Measurements from ENCODE around the gene APRT. TPM values are rescaled to one million over a fixed set of nuclear protein-coding genes. Genes with fewer than 3 reads are reported as not detected.

APRT gene
- total RNA-seq, 4 donors from 2014 or later: 56.2 to 78.7 (median 62.4) TPM

DNA sequence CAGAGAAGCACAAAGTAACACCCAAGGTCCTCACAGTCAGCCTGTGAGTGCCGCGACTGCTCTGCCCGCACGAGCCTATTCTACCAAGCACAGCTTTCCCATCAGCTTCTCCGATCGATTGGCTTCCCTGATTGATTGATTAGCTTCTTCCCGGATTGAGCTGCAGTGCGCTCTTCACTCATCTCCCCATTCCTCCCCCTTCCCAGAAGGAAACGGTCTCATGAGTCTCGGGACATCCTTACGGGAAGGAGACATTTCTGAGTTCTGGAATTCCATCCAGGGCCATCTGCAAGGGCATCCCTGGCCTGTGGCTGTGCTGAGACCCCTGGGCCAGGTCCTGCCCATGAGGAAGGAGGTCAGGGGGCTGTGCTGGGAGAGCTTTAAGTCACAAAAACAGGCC is 44.8 kb downstream of the APRT start:
- peaks cover 5 to 31% of the 10 kb centered on the region in 2 donors for H3K4me1 ChIP-seq

DNA sequence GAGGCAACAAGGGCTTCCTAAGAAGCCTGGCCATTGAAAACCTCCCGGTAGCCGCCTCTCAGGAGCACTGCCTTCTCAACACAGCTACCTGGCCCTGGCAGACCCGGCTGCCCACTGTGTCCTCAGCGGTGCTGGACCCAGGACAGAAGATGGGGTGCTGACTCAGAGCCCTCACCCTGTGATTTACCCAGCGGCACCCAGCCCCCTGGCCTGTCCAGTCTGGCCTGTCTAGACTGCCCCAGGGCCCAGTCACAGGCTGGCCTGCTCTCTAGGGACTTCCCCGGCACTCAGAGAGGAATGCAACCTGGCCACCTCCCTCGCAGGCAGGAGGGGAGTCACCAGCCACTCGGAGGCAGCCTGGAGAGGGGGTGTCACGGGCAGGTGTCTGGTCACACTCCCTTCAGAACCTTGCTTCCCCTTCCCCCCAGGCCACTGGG is 46.8 kb downstream of the APRT start:
- in situ Hi-C loops (cut with MboI; ENCODE audit: low sequenced_read_pairs in 4 of 4): no loop called here
- TF ChIP-seq POLR2A (IDR thresholded peaks at IDR 0.05): no peak
- TF ChIP-seq, protein P1, sequence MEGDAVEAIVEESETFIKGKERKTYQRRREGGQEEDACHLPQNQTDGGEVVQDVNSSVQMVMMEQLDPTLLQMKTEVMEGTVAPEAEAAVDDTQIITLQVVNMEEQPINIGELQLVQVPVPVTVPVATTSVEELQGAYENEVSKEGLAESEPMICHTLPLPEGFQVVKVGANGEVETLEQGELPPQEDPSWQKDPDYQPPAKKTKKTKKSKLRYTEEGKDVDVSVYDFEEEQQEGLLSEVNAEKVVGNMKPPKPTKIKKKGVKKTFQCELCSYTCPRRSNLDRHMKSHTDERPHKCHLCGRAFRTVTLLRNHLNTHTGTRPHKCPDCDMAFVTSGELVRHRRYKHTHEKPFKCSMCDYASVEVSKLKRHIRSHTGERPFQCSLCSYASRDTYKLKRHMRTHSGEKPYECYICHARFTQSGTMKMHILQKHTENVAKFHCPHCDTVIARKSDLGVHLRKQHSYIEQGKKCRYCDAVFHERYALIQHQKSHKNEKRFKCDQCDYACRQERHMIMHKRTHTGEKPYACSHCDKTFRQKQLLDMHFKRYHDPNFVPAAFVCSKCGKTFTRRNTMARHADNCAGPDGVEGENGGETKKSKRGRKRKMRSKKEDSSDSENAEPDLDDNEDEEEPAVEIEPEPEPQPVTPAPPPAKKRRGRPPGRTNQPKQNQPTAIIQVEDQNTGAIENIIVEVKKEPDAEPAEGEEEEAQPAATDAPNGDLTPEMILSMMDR (IDR thresholded peaks at IDR 0.05 in 4 of 5, conservative IDR thresholded peaks at IDR 0.05 in 1 of 5): no peak
- Histone ChIP-seq H3K27me3 (peaks cover 2 to 13% (median 3%) of the 10 kb centered on the region in 3 donors), H3K27ac (no peak overlapping the region), H3K4me3 (no peak overlapping the region), H3K36me3 (no peaks in the 10 kb centered on the region), H3K9me3 (no peaks in the 10 kb centered on the region), H3K4me1 (peaks cover 5 to 17% of the 10 kb centered on the region in 2 donors)
- DNase-seq: no peak
- intact Hi-C loops (cut with DNase I; ENCODE audit: low total_unique reads): no loop called here
- no peak for ATAC-seq

More for the DNA sequence above, 44.8 kb downstream of the APRT start:
- in situ Hi-C loops (cut with MboI; ENCODE audit: low sequenced_read_pairs in 4 of 4): no loop called here
- no peak overlapping the region for H3K27ac ChIP-seq
- no peaks in the 10 kb centered on the region for H3K9me3 ChIP-seq
- no peak for TF ChIP-seq POLR2A (IDR thresholded peaks at IDR 0.05)
- TF ChIP-seq, protein P1 (IDR thresholded peaks at IDR 0.05 in 4 of 5, conservative IDR thresholded peaks at IDR 0.05 in 1 of 5): no peak
- DNase-seq: no peak
- intact Hi-C loops (cut with DNase I; ENCODE audit: low total_unique reads): no loop called here
- no peak overlapping the region for H3K4me3 ChIP-seq
- peaks cover 2 to 21% (median 3%) of the 10 kb centered on the region in 3 donors for H3K27me3 ChIP-seq
- no peak for ATAC-seq
- H3K36me3 ChIP-seq: no peaks in the 10 kb centered on the region

DNA sequence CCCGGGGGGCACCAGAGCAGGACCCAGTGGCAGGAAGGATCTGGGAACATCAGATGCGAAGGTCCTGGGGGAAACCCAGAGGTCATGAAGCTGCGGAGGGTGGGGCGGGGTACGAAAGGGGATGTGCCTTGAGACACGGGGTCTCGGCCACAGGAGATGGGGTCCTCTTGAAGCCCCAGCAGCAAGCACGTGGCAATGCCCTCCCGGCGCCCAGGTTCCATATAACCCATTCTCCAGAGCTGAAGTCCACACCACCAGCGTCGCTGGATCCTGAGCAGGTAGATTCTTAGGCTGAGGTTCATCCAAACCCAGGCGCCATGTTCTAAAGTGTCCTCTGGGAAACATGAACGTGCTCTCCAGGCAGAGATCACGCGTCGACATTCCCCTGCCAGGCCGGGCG is 47.6 kb downstream of the APRT start:
- H3K9me3 ChIP-seq: no peaks in the 10 kb centered on the region
- peaks cover 0 to 15% (median 4%) of the 10 kb centered on the region in 3 donors for H3K27me3 ChIP-seq
- intact Hi-C loops (cut with DNase I; ENCODE audit: low total_unique reads) (no loop called here), in situ Hi-C loops (cut with MboI; ENCODE audit: low sequenced_read_pairs in 4 of 4) (no loop called here)
- ATAC-seq (no peak), DNase-seq (no peak)
- no peaks in the 10 kb centered on the region for H3K36me3 ChIP-seq
- H3K4me1 ChIP-seq: peaks cover 5 to 11% of the 10 kb centered on the region in 2 donors
- TF ChIP-seq, protein P1 (IDR thresholded peaks at IDR 0.05 in 4 of 5, conservative IDR thresholded peaks at IDR 0.05 in 1 of 5): no peak
- no peak for TF ChIP-seq POLR2A (IDR thresholded peaks at IDR 0.05)
- no peak overlapping the region for H3K27ac ChIP-seq
- no peak overlapping the region for H3K4me3 ChIP-seq

DNA sequence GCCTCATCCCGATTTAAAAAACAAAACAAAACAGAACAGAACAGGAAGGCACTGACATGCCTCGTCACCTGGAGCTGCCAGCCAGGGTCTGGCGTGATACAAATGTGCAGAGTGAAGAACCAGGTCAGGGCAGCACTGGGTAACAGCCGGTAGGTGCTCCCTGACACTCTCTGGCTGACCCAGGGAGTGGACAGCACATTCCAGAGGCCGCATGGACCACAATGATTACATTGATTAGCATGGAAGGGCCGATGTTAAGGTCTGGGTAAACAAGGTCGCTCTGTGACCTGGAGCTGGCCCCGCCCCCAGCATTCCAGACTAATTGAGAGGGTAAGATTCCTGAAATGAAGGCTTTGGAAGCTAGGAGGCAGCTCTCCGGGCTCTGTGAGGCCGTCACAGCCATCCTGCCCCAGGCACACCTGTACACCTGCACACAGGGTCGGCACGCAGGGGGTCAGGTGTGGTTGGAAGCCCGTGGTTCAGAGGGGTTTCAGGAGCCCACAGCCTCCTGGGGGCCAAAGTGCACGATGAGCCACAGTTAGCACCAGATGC is 48.1 kb downstream of the APRT start:
- in situ Hi-C loops (cut with MboI; ENCODE audit: low sequenced_read_pairs in 4 of 4) (no loop called here), intact Hi-C loops (cut with DNase I; ENCODE audit: low total_unique reads) (no loop called here)
- peaks cover 3 to 8% of the 10 kb centered on the region in 2 donors for H3K4me1 ChIP-seq
- H3K36me3 ChIP-seq: no peaks in the 10 kb centered on the region
- H3K4me3 ChIP-seq: no peak overlapping the region
- DNase-seq (no peak), ATAC-seq (no peak)
- no peaks in the 10 kb centered on the region for H3K9me3 ChIP-seq
- peaks cover 0 to 14% (median 9%) of the 10 kb centered on the region in 3 donors for H3K27me3 ChIP-seq
- no peak for TF ChIP-seq POLR2A (IDR thresholded peaks at IDR 0.05)
- TF ChIP-seq, protein P1 (IDR thresholded peaks at IDR 0.05 in 4 of 5, conservative IDR thresholded peaks at IDR 0.05 in 1 of 5): no peak
- H3K27ac ChIP-seq: no peak overlapping the region

DNA sequence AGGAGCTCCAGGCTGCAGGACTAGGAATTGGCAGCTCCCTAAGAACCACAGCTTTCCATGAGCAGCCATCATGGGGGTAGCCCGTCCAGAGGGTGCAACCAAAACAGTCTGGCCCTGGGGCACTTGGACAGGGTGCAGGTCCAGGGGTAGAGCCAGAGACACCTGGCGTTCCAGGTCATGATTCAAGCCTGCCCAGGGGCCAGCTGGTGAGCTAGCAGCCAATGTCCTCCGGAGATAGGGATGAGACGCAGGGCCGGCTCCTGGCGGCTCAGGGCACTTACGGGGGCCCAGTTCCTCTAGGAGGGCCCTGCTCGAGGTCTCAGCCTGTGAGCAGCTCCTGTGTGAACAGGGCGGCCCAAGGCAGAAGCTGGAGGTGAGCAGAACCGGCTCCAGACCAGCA is 48.8 kb downstream of the APRT start:
- H3K36me3 ChIP-seq: no peaks in the 10 kb centered on the region
- H3K9me3 ChIP-seq: no peaks in the 10 kb centered on the region
- peaks cover 0 to 8% (median 6%) of the 10 kb centered on the region in 3 donors for H3K27me3 ChIP-seq
- in situ Hi-C loops (cut with MboI; ENCODE audit: low sequenced_read_pairs in 4 of 4): no loop called here
- intact Hi-C loops (cut with DNase I; ENCODE audit: low total_unique reads): no loop called here
- H3K4me3 ChIP-seq: no peak overlapping the region
- TF ChIP-seq, protein P1 (IDR thresholded peaks at IDR 0.05 in 4 of 5, conservative IDR thresholded peaks at IDR 0.05 in 1 of 5): no peak
- TF ChIP-seq POLR2A (IDR thresholded peaks at IDR 0.05): no peak
- no peak for ATAC-seq
- H3K27ac ChIP-seq: no peak overlapping the region
- no peak for DNase-seq
- peaks cover 0 to 2% of the 10 kb centered on the region in 2 donors for H3K4me1 ChIP-seq
